Liver (tissue), 3 donors: Measurements from ENCODE around the gene KIFC1.

Source experiments
- EGR1 ChIP-seq, 2 donors: IDR thresholded peaks; 2 replicates each; pipeline ENCODE4 v1.6.1; 2016 to 2018; ENCODE audit warnings: antibody characterized with exemption in 2 of 2, low read depth in 2 of 2
- JUND ChIP-seq, 2 donors: IDR thresholded peaks; 2 replicates each; pipeline ENCODE4 v1.6.1; 2016; ENCODE audit warnings: antibody characterized with exemption in 2 of 2
- NR2F2 ChIP-seq: IDR thresholded peaks from 2 replicates; pipeline ENCODE4 v1.6.1; 2016; ENCODE audit warnings: antibody characterized with exemption
- RXRA ChIP-seq, 2 donors: IDR thresholded peaks; 2 replicates each; pipeline ENCODE4 v1.6.1; 2017 to 2018; ENCODE audit warnings: antibody characterized with exemption in 2 of 2, mild to moderate bottlenecking in 1 of 2
- YY1 ChIP-seq: IDR thresholded peaks from 2 replicates; pipeline ENCODE4 v1.6.1; 2016; ENCODE audit warnings: antibody characterized with exemption, mild to moderate bottlenecking
- TF ChIP-seq, protein P1 (sequence below): fragments of 150-350 bp; IDR thresholded peaks from 2 replicates; pipeline ENCODE4 v1.5.1; 2017; ENCODE audit warnings: improper control_type of control experiment, low read depth, low read length; ENCODE audit not compliant: missing input control
- TF ChIP-seq, protein P2 (sequence below): IDR thresholded peaks from 2 replicates; pipeline ENCODE4 v1.6.1; 2016; ENCODE audit warnings: antibody characterized with exemption
- TF ChIP-seq, protein P3 (sequence below): IDR thresholded peaks from 2 replicates; pipeline ENCODE4 v1.6.1; 2016; ENCODE audit warnings: antibody characterized with exemption, mild to moderate bottlenecking
- TF ChIP-seq, protein P4 (sequence below): IDR thresholded peaks from 2 replicates; pipeline ENCODE4 v1.6.1; 2016; ENCODE audit warnings: antibody characterized with exemption
- TF ChIP-seq, protein P5 (sequence below): IDR thresholded peaks from 2 replicates; pipeline ENCODE4 v1.6.1; 2016; ENCODE audit warnings: antibody characterized with exemption
- donor health status: healthy.
- donor health status: healthy.

- TF ChIP-seq, protein P1, sequence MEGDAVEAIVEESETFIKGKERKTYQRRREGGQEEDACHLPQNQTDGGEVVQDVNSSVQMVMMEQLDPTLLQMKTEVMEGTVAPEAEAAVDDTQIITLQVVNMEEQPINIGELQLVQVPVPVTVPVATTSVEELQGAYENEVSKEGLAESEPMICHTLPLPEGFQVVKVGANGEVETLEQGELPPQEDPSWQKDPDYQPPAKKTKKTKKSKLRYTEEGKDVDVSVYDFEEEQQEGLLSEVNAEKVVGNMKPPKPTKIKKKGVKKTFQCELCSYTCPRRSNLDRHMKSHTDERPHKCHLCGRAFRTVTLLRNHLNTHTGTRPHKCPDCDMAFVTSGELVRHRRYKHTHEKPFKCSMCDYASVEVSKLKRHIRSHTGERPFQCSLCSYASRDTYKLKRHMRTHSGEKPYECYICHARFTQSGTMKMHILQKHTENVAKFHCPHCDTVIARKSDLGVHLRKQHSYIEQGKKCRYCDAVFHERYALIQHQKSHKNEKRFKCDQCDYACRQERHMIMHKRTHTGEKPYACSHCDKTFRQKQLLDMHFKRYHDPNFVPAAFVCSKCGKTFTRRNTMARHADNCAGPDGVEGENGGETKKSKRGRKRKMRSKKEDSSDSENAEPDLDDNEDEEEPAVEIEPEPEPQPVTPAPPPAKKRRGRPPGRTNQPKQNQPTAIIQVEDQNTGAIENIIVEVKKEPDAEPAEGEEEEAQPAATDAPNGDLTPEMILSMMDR, result no peak
- TF ChIP-seq, protein P2, sequence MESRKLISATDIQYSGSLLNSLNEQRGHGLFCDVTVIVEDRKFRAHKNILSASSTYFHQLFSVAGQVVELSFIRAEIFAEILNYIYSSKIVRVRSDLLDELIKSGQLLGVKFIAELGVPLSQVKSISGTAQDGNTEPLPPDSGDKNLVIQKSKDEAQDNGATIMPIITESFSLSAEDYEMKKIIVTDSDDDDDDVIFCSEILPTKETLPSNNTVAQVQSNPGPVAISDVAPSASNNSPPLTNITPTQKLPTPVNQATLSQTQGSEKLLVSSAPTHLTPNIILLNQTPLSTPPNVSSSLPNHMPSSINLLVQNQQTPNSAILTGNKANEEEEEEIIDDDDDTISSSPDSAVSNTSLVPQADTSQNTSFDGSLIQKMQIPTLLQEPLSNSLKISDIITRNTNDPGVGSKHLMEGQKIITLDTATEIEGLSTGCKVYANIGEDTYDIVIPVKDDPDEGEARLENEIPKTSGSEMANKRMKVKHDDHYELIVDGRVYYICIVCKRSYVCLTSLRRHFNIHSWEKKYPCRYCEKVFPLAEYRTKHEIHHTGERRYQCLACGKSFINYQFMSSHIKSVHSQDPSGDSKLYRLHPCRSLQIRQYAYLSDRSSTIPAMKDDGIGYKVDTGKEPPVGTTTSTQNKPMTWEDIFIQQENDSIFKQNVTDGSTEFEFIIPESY, result no peak
- TF ChIP-seq, protein P3, sequence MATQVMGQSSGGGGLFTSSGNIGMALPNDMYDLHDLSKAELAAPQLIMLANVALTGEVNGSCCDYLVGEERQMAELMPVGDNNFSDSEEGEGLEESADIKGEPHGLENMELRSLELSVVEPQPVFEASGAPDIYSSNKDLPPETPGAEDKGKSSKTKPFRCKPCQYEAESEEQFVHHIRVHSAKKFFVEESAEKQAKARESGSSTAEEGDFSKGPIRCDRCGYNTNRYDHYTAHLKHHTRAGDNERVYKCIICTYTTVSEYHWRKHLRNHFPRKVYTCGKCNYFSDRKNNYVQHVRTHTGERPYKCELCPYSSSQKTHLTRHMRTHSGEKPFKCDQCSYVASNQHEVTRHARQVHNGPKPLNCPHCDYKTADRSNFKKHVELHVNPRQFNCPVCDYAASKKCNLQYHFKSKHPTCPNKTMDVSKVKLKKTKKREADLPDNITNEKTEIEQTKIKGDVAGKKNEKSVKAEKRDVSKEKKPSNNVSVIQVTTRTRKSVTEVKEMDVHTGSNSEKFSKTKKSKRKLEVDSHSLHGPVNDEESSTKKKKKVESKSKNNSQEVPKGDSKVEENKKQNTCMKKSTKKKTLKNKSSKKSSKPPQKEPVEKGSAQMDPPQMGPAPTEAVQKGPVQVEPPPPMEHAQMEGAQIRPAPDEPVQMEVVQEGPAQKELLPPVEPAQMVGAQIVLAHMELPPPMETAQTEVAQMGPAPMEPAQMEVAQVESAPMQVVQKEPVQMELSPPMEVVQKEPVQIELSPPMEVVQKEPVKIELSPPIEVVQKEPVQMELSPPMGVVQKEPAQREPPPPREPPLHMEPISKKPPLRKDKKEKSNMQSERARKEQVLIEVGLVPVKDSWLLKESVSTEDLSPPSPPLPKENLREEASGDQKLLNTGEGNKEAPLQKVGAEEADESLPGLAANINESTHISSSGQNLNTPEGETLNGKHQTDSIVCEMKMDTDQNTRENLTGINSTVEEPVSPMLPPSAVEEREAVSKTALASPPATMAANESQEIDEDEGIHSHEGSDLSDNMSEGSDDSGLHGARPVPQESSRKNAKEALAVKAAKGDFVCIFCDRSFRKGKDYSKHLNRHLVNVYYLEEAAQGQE, result no peak
- TF ChIP-seq, protein P4, sequence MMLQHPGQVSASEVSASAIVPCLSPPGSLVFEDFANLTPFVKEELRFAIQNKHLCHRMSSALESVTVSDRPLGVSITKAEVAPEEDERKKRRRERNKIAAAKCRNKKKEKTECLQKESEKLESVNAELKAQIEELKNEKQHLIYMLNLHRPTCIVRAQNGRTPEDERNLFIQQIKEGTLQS, result no peak
- TF ChIP-seq YY1, result no peak
- TF ChIP-seq EGR1 (IDR thresholded peaks at IDR 0.05; ENCODE audit: low read depth in 2 of 2), result no peak
- no peak for TF ChIP-seq RXRA (IDR thresholded peaks at IDR 0.05)
- TF ChIP-seq, protein P5, sequence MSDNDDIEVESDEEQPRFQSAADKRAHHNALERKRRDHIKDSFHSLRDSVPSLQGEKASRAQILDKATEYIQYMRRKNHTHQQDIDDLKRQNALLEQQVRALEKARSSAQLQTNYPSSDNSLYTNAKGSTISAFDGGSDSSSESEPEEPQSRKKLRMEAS, result no peak
- no peak for TF ChIP-seq JUND (IDR thresholded peaks at IDR 0.05)
- no peak for TF ChIP-seq NR2F2
Observed at GRCh38 chr6:33405386-33405940, 13.8 kb downstream of the KIFC1 start.
